ENCODE measurements around the gene ATXN1.

The ATXN1 gene

GRCh38 chr6:16326971-16327776, 434.1 kb downstream of the ATXN1 start:
- no peak for DNase-seq

- DNase-seq = no peak
Measured at GRCh38 chr6:16326531-16326930, 434.7 kb downstream of the ATXN1 start.

- DNase-seq = no peak
Measured at GRCh38 chr6:16324606-16325225, 436.5 kb downstream of the ATXN1 start.

GRCh38 chr6:16324184-16324583, 437.1 kb downstream of the ATXN1 start:
- no peak for DNase-seq

- DNase-seq = peak in 52 of 58 donors; percentile 7 to 85 (median 51)
Measured at GRCh38 chr6:16322666-16323312, 438.5 kb downstream of the ATXN1 start.

GRCh38 chr6:16321826-16322225, 439.4 kb downstream of the ATXN1 start:
- DNase-seq = no peak

- DNase-seq = no peak
Measured at GRCh38 chr6:16321341-16321710, 439.9 kb downstream of the ATXN1 start.

GRCh38 chr6:16320533-16321340, 440.5 kb downstream of the ATXN1 start:
- peak in 22 of 58 donors; percentile 20 to 81 (median 58) for DNase-seq

- peak in 57 of 58 donors; percentile 18 to 86 (median 63) for DNase-seq
Measured at GRCh38 chr6:16319813-16320532, 441.3 kb downstream of the ATXN1 start.

GRCh38 chr6:16318953-16319720, 442.1 kb downstream of the ATXN1 start:
- no peak for DNase-seq

GRCh38 chr6:16318538-16318937, 442.7 kb downstream of the ATXN1 start:
- DNase-seq = peak in 17 of 58 donors; percentile 7 to 53 (median 22)

GRCh38 chr6:16316741-16317251, 444.5 kb downstream of the ATXN1 start:
- no peak for DNase-seq

GRCh38 chr6:16314296-16314695, 447.0 kb downstream of the ATXN1 start:
- no peak for DNase-seq

- DNase-seq = no peak
Measured at GRCh38 chr6:16313732-16314131, 447.5 kb downstream of the ATXN1 start.

- no peak for DNase-seq
Measured at GRCh38 chr6:16311763-16312162, 449.5 kb downstream of the ATXN1 start.

GRCh38 chr6:16306334-16306733, 454.9 kb downstream of the ATXN1 start:
- no peak for DNase-seq

- no peak for DNase-seq
Measured at GRCh38 chr6:16305788-16306187, 455.5 kb downstream of the ATXN1 start.

- DNase-seq = no peak
Measured at GRCh38 chr6:16305246-16305725, 456.0 kb downstream of the ATXN1 start.

GRCh38 chr6:16302721-16303552, 458.3 kb downstream of the ATXN1 start:
- no peak for DNase-seq

Data from anterior cingulate cortex (tissue), 58 donors.